Keratinocyte (primary cell): ENCODE results near the gene RTP3. TPM values are rescaled to one million over a fixed set of nuclear protein-coding genes. Genes with fewer than 3 reads are reported as not detected.

Experiments
- DNase-seq: peaks from one replicate; pipeline ENCODE4 v3.0.0-alpha.2; 2011; ENCODE audit warnings: low read depth, missing footprints, low spot score
- FAIRE-seq: peaks from 2 replicates; lab custom pipeline; 2011; peaks lifted over from hg19 to GRCh38; lab: Jason Lieb, UNC
- H2AFZ ChIP-seq: 2 replicates; pipeline ENCODE4 v1.6.0; 2012; ENCODE audit warnings: low read length, control low read depth, inconsistent platforms; ENCODE audit not compliant: control insufficient read depth
- H3K27ac ChIP-seq: 2 replicates; pipeline ENCODE4 v1.5.1; 2011; ENCODE audit warnings: low read length; ENCODE audit not compliant: control insufficient read depth, insufficient read depth
- H3K27me3 ChIP-seq: 3 replicates; pipeline ENCODE4 v1.6.0; 2011; ENCODE audit warnings: low read length; ENCODE audit not compliant: control insufficient read depth, insufficient read depth; ENCODE audit errors: extremely low read depth
- H3K36me3 ChIP-seq, 2 experiments: 2 replicates in 1 of 2; 3 replicates in 1 of 2; pipeline ENCODE4 v1.5.1; 2011; ENCODE audit warnings: low read length in 2 of 2, mild to moderate bottlenecking in 1 of 2; ENCODE audit not compliant: control insufficient read depth in 2 of 2, insufficient read depth in 2 of 2; ENCODE audit errors: extremely low read depth in 1 of 2
- H3K4me1 ChIP-seq: 3 replicates; pipeline ENCODE4 v1.5.1; 2011; ENCODE audit warnings: low read length; ENCODE audit not compliant: control insufficient read depth, insufficient read depth; ENCODE audit errors: extremely low read depth
- H3K4me2 ChIP-seq: 3 replicates; pipeline ENCODE4 v1.6.0; 2011; ENCODE audit warnings: low read depth, low read length; ENCODE audit not compliant: control insufficient read depth, insufficient read depth; ENCODE audit errors: extremely low read depth
- H3K4me3 ChIP-seq, 3 experiments: fragments of 200-600 bp in 1 of 3; sonication (generic) in 1 of 3; 2 replicates in 2 of 3; 3 replicates in 1 of 3; pipeline ENCODE4 v1.5.1; 2011 to 2016; ENCODE audit warnings: low read length in 3 of 3, mild to moderate bottlenecking in 3 of 3, control low read depth in 2 of 3, inconsistent platforms in 1 of 3, low read depth in 1 of 3, mixed read lengths in 1 of 3, mixed run types in 1 of 3, moderate library complexity in 1 of 3; ENCODE audit not compliant: control insufficient read depth in 2 of 3, insufficient read depth in 2 of 3; ENCODE audit errors: extremely low read depth in 1 of 3
- H3K79me2 ChIP-seq: 2 replicates; pipeline ENCODE4 v1.6.0; 2012; ENCODE audit warnings: low read length; ENCODE audit not compliant: control insufficient read depth, insufficient read depth
- H3K9ac ChIP-seq: 3 replicates; pipeline ENCODE4 v1.6.0; 2011; ENCODE audit warnings: low read length; ENCODE audit not compliant: control insufficient read depth, insufficient read depth; ENCODE audit errors: extremely low read depth
- H3K9me1 ChIP-seq: 3 replicates; pipeline ENCODE4 v1.6.0; 2011; ENCODE audit warnings: low read length; ENCODE audit not compliant: control insufficient read depth, insufficient read depth; ENCODE audit errors: extremely low read depth
- H3K9me3 ChIP-seq: 2 replicates; pipeline ENCODE4 v1.5.1; 2012; ENCODE audit warnings: low read depth, low read length; ENCODE audit not compliant: control insufficient read depth
- H4K20me1 ChIP-seq: 3 replicates; pipeline ENCODE4 v1.6.0; 2011; ENCODE audit warnings: low read length; ENCODE audit not compliant: control insufficient read depth, insufficient read depth; ENCODE audit errors: extremely low read depth
- CTCF ChIP-seq, 3 experiments: IDR thresholded peaks in 1 of 3; conservative IDR thresholded peaks in 1 of 3; optimal IDR thresholded peaks in 1 of 3; 2 replicates in 2 of 3; 3 replicates in 1 of 3; pipeline versions ENCODE3 to v1.5.1; 2011; ENCODE audit warnings: low read length in 3 of 3, mild to moderate bottlenecking in 3 of 3, moderate library complexity in 2 of 3, control low read depth in 1 of 3, inconsistent platforms in 1 of 3; ENCODE audit not compliant: insufficient read depth in 2 of 3; ENCODE audit errors: extremely low read depth in 1 of 3
- EZH2 ChIP-seq: IDR thresholded peaks from one replicate; pipeline ENCODE4 v1.6.1; 2012; ENCODE audit warnings: inconsistent platforms, mild to moderate bottlenecking, low read length, moderate library complexity
- dilution Hi-C: fragments of 300-500 bp; cut with MboI; formaldehyde crosslinking; loops from one replicate; pipeline ENCODE4 v1.7.0; 2020; ENCODE audit warnings: low sequenced_read_pairs; ENCODE audit not compliant: extremely low pct_ligation_motif_present
- polyA plus RNA-seq, 5 experiments: library from polyadenylated mRNA; depleted of rRNA in 3 of 5; stranded (reverse) in 3 of 5; stranded (forward) in 1 of 5; unstranded in 1 of 5; fragments of >200 nt; gene quantifications; 1 replicate in 1 of 5; 2 replicates in 3 of 5; 3 replicates in 1 of 5; pipeline versions ENCODE4 v1.2.1 to v1.2.3, GENCODE V29; 2011 to 2012; ENCODE audit warnings: missing spikeins in 2 of 5, low read depth in 1 of 5, low replicate concordance in 1 of 5

RTP3 gene
- polyA plus RNA-seq, 1 donor (not counting 4 experiments of a cell fraction or from before 2014, with no cell fraction given): not detected

DNA sequence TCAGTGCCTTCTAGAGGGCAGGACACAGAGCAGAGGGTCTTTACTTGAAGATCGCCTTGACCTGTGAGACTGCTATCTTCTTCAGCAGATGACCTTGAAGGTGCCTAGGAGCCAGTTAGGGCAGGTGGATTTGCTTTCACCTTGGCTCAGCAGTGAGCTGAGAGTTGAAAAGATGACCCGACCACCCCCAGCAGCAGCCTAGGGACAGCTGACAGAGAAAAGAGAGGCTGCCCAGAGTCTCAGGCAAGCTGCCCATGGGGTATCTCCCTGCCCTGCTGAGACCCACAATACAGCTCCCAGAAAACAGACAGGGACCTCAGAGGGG is 32.6 kb upstream of the RTP3 start:
- no peaks in the 10 kb centered on the region for H3K4me1 ChIP-seq
- no peak for DNase-seq
- H3K9me3 ChIP-seq: no peaks in the 10 kb centered on the region
- no peak for TF ChIP-seq CTCF (optimal IDR thresholded peaks at IDR 0.05 in 1 of 3, IDR thresholded peaks at IDR 0.05 in 1 of 3, conservative IDR thresholded peaks at IDR 0.05 in 1 of 3; ENCODE audit: extremely low read depth in 1 of 3, insufficient read depth in 2 of 3, low read length in 3 of 3)
- no peak for TF ChIP-seq EZH2
- H4K20me1 ChIP-seq: no peaks in the 10 kb centered on the region
- no peak overlapping the region for H3K4me2 ChIP-seq
- H3K4me3 ChIP-seq: no peak overlapping the region
- H3K9me1 ChIP-seq: no peaks in the 10 kb centered on the region
- dilution Hi-C loops: no loop called here
- no peak overlapping the region for H3K9ac ChIP-seq
- no peaks in the 10 kb centered on the region for H3K36me3 ChIP-seq
- H3K79me2 ChIP-seq: no peaks in the 10 kb centered on the region
- FAIRE-seq: no peak
- H2AFZ ChIP-seq: no peak overlapping the region
- peaks cover 37% of the 10 kb centered on the region for H3K27me3 ChIP-seq
- no peak overlapping the region for H3K27ac ChIP-seq

DNA sequence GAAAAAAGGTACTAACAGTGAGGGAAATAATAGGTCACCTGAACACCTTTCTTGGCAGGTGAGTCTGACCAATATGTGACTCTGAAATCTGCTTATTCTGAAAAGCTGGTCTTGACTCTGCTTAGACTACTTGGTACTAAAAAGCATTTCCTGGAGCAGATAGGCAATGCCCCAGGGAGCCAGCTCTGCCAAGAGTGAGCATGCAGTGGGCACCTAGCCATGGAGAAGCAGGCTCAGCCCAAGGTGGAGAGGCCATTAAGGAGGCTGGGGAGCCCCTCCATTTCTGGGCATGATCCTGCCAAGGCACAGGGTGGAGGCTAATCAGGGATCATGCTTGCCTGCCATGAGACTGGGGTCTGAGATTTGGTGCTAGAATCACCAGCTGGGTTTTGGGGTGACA is 31.5 kb upstream of the RTP3 start:
- FAIRE-seq (no peak), DNase-seq (no peak)
- Histone ChIP-seq H3K9me3 (no peaks in the 10 kb centered on the region), H3K79me2 (no peaks in the 10 kb centered on the region), H3K9me1 (no peaks in the 10 kb centered on the region), H3K27me3 (peaks cover 38% of the 10 kb centered on the region), H3K9ac (no peak overlapping the region), H2AFZ (no peak overlapping the region), H3K27ac (no peak overlapping the region), H3K4me2 (no peak overlapping the region), H3K36me3 (no peaks in the 10 kb centered on the region), H3K4me1 (no peaks in the 10 kb centered on the region), H4K20me1 (no peaks in the 10 kb centered on the region), H3K4me3 (no peak overlapping the region)
- TF ChIP-seq EZH2 (no peak), CTCF (optimal IDR thresholded peaks at IDR 0.05 in 1 of 3, IDR thresholded peaks at IDR 0.05 in 1 of 3, conservative IDR thresholded peaks at IDR 0.05 in 1 of 3; ENCODE audit: extremely low read depth in 1 of 3, insufficient read depth in 2 of 3, low read length in 3 of 3) (no peak)
- dilution Hi-C loops: no loop called here
